GM18907 (cell line): ENCODE data around the gene KATNB1.

Experiments
- ATAC-seq: cut with Tn5 transposase; IDR thresholded peaks from one replicate; pipeline ENCODE4 v1.9.1; 2021; ENCODE audit warnings: mild to moderate bottlenecking, moderate library complexity; ENCODE audit not compliant: unreplicated experiment

KATNB1 gene, protein sequence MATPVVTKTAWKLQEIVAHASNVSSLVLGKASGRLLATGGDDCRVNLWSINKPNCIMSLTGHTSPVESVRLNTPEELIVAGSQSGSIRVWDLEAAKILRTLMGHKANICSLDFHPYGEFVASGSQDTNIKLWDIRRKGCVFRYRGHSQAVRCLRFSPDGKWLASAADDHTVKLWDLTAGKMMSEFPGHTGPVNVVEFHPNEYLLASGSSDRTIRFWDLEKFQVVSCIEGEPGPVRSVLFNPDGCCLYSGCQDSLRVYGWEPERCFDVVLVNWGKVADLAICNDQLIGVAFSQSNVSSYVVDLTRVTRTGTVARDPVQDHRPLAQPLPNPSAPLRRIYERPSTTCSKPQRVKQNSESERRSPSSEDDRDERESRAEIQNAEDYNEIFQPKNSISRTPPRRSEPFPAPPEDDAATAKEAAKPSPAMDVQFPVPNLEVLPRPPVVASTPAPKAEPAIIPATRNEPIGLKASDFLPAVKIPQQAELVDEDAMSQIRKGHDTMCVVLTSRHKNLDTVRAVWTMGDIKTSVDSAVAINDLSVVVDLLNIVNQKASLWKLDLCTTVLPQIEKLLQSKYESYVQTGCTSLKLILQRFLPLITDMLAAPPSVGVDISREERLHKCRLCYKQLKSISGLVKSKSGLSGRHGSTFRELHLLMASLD

DNA sequence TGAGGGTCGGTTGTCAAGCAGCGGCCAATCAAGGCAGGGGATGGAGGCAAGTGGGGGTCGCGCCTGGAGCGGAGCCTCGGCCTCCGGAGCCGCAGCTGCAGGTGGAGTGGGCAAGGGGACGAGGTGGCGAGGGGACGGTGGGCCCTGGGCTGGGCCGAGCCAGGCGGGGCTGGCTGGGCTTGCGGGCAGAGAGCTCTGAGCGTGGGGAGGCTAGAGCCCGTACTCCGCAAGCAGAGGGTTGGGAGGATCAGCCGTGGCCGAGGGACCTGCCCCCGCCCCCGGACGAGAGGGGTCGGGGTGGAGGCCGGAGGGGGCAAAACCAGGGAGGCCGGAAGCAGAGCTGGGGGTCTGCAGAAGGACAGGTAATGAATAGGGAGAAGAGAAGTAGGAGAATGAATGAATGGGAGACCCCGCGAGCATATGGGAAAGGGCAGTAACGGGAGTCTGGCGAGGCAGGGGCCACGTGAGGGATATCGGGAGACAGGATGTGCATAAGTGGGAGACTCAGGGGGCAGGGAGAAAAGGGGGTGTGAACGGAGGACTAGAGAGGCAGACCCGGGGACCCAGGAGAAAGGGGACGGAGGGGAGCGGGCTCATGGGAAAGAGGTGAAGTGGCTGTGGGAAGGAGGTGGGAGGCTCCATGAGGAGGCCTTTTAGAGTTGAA lies at the start of gene KATNB1:
TSS of gene KATNB1 (plus strand) at position 16 of the 664 bp plus-strand sequence. CDS start 1,474 bp downstream, outside the sequence.
- no peak for ATAC-seq

DNA sequence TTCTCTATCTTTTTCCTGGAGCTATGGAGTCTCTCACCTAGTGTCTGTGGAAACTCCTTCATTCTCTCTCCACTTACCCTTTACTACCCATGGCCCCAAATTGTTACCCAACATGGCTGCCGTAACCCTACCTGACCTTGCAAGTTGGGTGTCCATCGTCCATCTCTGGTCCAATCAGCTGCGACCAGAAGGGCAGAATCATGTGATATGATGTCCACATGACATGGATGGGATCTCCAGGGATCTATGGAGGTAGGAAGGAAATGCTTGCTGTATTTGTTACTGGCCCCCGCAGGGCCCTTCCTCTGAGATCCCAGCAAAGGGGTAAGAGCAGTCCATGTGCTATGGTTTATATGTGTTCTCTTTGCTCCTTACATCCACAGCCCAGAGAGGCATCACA lies 49.0 kb upstream of the KATNB1 start:
- no peak for ATAC-seq

DNA sequence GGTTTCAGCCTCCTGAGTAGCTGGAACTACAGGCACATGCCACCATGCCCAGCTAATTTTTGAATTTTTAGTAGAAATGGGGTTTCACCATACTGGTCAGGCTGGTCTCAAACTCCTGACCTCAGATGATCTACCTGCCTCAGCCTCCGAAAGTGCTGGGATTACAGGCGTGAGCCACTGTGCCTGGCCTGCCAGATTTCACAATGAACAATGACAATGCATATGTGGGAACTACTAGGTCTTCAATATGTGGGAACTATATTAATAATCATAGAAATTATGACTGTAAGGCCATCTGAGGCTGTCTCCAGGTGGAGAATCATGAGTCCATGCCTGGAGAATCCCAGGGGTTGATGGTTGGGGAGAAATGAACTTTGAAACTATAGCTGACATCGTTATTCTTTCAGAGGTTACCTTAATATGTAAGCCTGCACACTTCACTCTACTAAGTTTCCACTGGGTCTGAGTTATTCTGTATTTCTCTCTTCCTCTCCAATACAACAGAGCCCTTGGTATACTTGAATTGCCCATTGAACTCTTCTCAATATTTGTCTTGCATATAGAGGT lies 48.1 kb upstream of the KATNB1 start:
- no peak for ATAC-seq

DNA sequence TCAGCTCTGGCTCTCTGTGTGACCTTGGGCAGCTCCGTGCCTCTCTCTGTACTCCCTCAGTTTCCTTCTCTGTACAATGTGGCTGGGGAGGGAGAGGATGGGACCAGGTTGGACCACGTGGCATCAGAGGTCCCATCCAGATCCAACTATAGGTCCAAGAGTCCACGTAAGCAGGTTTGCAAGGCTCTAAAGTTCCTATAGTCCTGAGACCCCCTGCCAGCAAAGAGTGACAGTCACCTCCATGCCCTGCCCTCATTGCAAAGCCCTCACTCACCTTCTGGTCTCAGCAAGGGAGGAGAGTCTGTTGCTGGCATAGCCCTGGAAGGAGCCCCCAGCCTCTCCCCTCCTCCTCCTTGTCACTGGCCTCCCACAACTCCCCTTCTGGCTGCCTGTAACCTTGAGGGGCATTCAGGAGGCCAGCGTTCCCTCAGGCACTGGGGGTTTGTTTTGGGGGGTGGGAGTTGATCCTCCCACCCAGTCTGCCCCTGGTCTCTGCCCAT lies 47.0 kb upstream of the KATNB1 start:
- ATAC-seq, result no peak

DNA sequence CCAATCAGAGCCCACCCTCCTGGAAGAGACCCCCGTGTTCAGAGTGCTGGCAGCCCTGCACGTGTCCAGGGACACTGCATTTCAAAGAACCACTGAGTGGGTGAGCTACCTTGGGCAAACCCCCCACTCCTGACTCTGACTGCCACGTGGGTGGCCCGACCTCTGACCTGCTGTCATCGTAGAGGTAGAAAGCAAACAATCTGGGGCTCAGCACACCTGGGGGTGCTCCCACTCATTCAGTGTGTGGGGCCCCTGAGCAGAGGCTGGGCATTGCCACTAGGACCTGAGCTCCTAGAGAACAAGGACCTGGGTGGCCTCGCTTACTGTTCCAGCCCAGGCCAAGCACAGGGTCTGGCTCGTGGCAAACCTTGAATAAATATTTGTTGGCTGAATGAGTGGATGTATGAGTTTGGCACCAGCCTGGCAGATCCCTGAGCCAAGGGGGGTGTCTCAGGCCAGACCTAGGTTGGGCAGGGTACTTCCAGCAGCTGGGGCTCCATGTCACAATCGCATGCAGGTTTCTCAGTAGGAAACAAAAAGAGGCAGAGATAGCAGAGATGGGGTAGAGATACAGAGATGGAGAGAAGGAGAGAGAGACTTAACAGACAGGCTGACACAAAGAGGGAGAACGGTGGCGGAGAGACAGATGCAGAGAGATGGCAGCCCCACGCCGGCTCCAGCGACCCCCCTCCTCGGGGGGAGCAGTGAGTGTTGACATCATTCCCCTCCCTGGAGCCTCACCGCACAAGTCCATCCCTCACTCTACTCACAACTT lies 46.4 kb upstream of the KATNB1 start:
- ATAC-seq, result peak; percentile 7

DNA sequence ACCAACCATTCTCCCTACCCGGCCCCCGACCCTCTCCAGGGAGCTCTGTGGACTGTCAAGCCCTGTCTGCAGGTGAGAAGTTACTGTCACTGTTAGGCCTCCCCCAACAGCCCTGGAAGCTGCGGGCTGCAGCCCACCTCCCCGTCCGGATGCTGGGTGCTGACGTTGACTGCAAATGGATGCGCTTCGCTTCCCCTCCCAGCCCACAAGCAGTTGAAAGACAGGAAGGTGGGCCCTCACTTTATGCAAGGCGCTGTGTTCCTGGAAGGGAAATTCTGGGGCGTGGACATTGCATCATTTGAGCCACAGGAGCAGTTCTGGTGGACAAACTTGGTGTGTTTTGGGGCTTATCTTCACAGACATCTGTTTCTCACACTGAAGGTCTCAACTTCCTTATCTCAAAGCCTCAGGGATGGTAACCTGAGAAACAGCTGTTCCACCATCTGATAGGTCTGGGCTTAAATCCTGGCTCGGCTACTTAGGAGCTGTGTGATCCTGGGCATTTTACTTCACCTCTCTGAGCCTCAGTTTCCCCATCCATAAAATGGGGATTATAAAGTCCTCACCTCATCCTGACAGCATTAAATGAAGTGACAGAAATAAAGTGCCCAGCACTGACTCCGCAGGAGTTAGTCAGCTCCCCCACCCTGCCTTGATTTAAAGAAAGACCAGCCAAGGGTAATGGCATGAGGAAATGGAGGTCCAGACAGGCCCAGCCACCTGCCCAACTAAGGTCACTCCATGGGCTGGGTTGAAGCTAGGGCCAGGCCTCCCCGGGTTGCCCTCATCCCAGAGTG lies 45.6 kb upstream of the KATNB1 start:
- ATAC-seq, result peak; percentile 73

DNA sequence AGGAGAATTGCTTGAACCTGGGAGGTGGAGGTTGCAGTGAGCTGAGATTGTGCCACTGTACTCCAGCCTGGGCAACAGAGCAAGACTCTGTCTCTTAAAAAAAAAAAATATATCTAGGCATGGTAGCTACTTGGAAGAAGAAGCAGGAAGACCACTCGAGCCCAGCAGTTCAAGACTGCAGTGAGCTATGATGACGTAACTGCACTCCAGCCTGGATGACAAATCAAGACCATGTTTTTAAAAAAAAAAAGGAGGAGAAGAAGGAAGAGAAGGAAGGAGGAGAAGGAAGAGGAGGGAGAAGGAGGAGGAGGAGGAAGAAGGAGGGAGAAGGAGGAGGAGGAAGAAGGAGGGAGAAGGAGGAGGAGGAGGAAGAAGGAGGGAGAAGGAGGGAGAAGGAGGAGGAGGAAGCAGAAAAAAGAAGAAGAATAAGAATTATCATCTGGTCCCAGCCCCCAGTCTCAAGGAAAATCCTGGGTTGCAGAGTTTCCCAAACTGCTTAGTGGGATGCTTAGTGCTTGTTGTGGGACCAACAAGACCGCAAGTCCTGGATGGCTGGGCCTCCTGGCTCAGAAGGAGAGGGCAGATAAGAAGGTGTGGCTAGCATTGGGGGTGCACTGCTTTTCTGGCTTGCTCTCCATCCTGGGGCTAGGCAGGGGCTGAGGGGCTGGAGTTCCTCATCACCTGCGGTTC lies 44.6 kb upstream of the KATNB1 start:
- no peak for ATAC-seq

DNA sequence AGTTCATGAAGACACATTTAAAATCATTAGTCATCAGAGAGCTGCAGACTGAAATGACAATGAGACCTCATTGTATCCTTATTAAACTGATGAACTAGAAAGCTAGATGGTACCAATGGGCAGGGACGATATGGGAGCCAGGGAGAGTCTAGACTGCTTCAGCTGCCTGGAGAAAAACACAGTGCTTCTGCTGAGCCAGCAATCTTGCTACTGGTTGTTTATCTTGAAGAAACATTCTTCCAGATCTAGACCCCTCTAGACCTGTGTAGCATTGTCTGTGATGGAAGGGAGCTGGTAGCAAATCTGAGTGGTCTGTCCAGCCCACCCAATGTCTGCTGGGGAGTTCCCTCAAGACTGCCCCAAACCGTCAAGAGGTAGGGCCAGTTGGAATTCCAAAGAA lies 42.9 kb upstream of the KATNB1 start:
- no peak for ATAC-seq

DNA sequence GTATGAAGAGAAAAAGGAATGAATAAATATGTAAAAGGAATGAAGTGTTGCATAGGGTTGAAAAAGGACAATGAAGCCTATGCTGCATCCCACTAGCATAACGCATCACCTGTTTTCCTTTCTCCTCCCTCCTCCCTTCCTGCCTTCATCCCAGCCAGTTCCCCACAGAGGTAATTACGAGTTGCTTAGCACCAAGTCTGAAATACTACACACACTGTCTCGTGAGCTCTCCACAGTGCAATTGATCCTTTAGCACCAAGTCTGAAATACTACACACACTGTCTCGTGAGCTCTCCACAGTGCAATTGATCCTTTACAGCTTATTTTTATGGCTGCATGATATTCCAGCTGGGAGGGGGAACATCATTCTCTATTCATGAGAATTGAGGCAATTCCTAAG lies 42.0 kb upstream of the KATNB1 start:
- no peak for ATAC-seq

DNA sequence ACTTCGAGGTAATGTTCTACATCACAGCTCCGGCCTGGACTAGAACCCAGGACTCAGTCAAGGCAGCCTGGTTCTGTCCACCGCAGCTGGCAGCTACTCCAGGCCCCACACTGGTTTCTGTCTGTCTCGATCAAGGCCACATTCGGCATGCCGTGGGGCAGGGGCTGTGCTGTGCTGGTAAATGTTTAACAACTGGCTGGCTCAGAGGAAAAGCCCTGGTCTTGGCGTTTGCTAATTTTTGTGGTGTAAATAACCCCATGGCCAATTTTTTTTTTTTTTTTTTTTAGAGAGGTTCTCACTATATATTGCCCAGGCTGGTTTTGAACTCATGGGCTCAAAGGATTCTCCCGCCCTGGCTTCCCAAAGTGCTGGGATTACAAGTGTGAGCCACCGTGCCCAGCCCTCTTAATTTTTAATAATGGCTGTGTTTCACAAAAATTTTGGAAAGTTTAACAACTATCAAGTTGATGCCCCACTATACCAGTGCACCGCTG lies 41.3 kb upstream of the KATNB1 start:
- no peak for ATAC-seq

DNA sequence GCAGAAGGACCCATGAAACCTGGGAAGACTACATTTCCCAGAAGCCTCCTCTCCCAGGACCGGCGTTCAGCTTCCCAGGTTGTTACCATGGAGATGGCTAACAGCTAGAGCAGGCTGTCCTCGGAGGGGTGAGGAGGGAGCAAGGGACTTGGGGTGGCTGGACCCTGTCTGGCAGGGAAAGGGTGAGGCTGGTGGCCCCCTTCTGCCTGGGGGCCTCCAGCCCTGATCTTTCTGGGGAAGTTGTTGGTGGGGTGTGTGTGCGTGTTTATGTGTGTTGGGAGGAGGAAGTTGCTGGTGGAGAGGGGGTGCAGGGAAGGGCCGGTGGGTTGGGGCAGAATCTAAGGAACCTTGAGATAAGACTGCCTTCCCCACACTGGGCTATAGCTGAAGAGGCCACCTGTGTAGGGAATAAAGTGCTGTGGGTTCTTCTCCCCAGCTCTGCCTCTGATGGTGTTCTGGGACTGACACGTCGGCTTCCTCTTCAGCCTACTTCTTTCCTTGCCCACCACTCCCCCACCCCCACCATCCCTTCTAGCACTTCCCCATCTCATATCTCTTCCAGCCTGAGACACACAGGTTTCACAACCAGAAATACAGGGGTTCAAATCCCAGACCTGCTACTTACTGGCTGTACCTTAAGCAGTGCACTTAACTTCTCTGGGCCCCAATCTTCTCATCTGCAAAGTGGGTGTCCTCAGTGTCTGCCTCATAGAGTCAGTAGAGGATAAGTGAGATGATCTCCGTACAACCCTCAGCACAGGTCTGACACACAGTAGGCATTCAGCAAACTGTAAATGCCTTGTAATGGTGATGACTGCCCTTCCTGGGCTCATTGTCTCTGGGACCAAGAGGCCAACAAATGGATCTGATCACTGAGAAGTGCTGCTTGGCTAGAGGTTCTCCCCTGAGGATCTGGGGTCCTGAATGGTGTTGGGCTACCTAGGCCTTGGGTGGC lies 40.6 kb upstream of the KATNB1 start, which contains the start of gene DRC7:
TSS of gene DRC7 (plus strand) at position 82 of the 955 bp plus-strand sequence. CDS start 3,144 bp downstream, outside the sequence.
- peak; percentile 45 for ATAC-seq

DNA sequence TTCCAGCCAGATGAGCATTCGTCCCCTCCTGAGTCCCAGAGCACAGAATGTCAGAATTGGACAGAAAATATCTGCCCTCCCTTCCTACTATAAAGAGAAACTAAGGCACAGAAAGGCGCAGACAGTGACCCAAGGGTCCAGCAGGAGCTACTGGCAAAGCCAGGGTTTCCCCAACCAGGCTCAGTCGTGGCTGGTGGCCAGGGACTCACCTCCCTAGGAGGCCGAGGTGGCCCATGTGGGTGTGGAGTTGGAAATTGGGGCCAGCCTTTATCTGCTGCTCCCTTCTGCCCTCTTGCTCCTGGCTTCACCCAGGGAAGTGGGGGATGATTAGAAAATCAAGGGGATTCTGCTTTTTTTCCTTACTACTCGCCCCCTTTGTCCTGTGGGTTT lies 39.9 kb upstream of the KATNB1 start:
- no peak for ATAC-seq

DNA sequence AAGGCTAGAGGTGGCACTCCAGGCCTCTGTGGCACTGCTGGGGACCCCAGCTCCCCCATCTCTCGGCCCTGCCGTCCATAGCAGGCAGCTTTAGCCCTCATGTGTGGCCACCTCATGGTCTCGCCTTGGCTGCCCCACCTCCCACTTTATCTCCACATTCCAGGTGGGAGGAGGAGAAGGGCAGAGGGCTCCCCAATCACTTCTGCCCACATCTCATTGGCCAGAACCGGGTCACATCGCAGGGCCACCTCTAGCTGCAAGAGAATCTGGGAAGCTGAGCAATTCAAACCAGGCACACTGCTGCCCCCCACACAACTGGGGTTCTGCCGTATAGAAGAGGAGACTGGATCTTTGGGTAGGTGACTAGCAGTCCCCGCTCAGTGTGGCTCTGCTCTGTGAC lies 39.3 kb upstream of the KATNB1 start:
- no peak for ATAC-seq

DNA sequence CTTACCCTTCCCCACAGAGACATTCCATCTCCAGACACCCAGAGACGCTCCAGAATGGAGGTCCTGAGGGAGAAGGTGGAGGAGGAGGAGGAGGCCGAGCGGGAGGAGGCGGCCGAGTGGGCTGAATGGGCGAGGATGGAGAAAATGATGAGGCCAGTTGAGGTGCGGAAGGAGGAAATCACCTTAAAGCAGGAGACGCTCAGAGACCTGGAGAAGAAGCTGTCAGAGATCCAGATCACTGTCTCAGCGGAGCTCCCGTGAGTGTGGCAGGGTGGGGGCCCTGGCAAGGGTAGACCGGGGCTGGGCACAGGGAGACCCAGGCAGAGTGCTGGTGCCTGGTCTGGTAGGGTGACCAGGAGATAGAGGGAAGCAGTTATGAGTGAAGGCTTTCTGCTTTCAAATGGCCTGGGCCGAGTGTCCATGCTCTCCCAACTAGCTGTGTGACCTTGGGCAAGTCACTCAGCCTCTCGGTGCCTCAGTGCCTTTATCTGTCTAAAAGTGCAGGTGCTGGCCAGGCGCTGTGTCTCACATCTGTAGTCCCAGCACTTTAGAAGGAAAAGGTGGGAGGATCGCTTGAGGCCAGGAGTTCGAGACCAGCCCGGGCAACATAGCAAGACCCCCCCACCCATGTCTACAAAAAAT lies 37.6 kb upstream of the KATNB1 start:
- no peak for ATAC-seq

DNA sequence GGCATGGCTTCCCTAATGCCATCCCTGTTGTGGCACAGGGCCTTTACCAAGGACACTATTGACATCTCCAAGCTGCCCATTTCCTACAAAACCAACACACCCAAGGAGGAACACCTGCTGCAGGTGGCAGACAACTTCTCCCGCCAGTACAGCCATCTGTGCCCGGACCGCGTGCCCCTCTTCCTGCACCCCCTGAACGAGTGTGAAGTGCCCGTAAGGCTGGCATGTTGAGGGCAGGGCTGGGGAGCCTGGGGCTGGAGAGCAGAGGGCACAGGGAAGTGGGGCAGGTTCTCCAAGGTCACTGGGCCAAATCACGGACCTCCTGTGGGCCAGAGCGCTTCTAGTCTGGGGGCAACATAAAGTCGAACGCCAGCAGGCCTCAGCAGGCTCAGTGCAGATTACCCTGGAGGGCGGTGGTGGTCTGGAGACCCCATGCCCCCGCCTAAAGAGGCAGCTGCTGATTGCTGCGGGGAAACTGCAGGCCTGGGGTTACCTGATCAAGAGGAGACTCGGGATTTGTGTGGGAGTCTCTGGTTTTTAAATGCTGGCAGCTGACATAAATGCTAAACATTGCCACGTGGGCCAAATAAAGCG lies 36.7 kb upstream of the KATNB1 start:
- ATAC-seq, result no peak

DNA sequence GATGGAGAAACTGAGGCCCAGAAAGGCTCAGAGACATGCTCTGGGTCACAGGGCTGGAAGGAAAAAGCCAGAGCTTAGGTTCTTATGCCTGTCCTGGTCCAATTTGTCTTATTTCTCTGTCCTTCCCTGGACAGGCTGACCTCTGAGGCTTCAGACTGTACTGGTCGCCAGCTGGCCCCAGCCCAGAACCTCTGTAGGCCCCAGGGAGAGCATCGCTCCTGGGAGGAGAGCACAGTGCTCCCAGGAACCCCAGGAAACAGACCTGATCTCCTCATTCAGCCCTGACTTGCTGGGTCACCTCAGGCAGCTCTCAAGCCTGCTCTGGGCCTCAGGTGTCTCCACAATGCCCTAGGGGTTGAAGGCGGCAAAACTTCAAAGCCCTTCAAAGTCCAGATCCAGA lies 36.1 kb upstream of the KATNB1 start:
- ATAC-seq, result no peak

DNA sequence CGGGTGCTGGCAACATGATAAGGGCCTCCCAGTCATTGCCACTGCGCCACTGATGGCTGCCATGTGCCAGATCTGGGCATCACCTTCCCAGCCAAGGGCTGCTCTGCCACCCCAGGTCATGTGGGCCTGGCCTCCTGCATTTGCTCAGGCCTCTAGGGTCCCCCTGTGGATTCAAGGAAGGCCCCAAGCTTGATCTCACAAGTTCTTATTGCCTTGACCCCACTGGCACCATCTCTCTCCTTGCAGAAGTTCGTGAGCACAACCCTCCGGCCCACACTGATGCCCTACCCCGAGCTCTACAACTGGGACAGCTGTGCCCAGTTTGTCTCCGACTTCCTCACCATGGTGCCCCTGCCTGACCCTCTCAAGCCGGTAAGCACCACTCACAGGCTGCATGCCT lies 35.7 kb upstream of the KATNB1 start:
- ATAC-seq, result no peak
